DND-41 (cell line): ENCODE results near the gene RALGDS.

Experiments used
- ATAC-seq: fragments of 200-7000 bp; cut with Tn5 transposase; 3 replicates; pipeline ENCODE4 v1.9.1; 2021; ENCODE audit warnings: low read depth; ENCODE audit not compliant: insufficient read depth
- DNase-seq: peaks from one replicate; pipeline ENCODE4 v3.0.0-alpha.2; 2020
- H2AFZ ChIP-seq: 2 replicates; pipeline ENCODE4 v1.6.0; 2012; ENCODE audit warnings: low read depth, low read length
- H3K27ac ChIP-seq: 2 replicates; pipeline ENCODE4 v1.5.1; 2012; ENCODE audit warnings: low read length, inconsistent platforms
- H3K27me3 ChIP-seq: fragments of 200-600 bp; sonication (generic); 2 replicates; pipeline ENCODE4 v1.6.0; 2012; ENCODE audit warnings: low read length, mild to moderate bottlenecking, inconsistent platforms; ENCODE audit not compliant: insufficient read depth, poor library complexity
- H3K36me3 ChIP-seq: 2 replicates; pipeline ENCODE4 v1.5.1; 2012; ENCODE audit warnings: low read length, inconsistent platforms; ENCODE audit not compliant: insufficient read depth
- H3K4me1 ChIP-seq: 2 replicates; pipeline ENCODE4 v1.5.1; 2012; ENCODE audit warnings: mild to moderate bottlenecking, low read length; ENCODE audit not compliant: insufficient read depth
- H3K4me2 ChIP-seq: 2 replicates; pipeline ENCODE4 v1.6.0; 2012; ENCODE audit warnings: mild to moderate bottlenecking, moderate library complexity, low read length, inconsistent platforms; ENCODE audit not compliant: insufficient read depth
- H3K4me3 ChIP-seq, 2 experiments: fragments of 200-600 bp in 1 of 2; shearing (Covaris generic) in 1 of 2; 2 replicates each; pipeline ENCODE4 v1.5.1; 2012 to 2016; ENCODE audit warnings: inconsistent platforms in 2 of 2, low read length in 2 of 2, mild to moderate bottlenecking in 2 of 2, low read depth in 1 of 2, moderate library complexity in 1 of 2
- H3K79me2 ChIP-seq: 2 replicates; pipeline ENCODE4 v1.6.0; 2012; ENCODE audit warnings: low read length, inconsistent platforms; ENCODE audit not compliant: insufficient read depth
- H3K9ac ChIP-seq: 2 replicates; pipeline ENCODE4 v1.6.0; 2012; ENCODE audit warnings: low read depth, mild to moderate bottlenecking, inconsistent platforms, low read length, moderate library complexity
- H3K9me3 ChIP-seq: 2 replicates; pipeline ENCODE4 v1.5.1; 2012; ENCODE audit warnings: low read length, moderate library complexity, mild to moderate bottlenecking, inconsistent platforms; ENCODE audit not compliant: insufficient read depth, severe bottlenecking
- H4K20me1 ChIP-seq: 2 replicates; pipeline ENCODE4 v1.6.0; 2012; ENCODE audit warnings: low read length; ENCODE audit not compliant: insufficient read depth
- EZH2 ChIP-seq: IDR thresholded peaks from 3 replicates; pipeline ENCODE4 v1.6.1; 2012; ENCODE audit warnings: borderline replicate concordance, low read depth, mild to moderate bottlenecking, moderate library complexity, low read length, inconsistent platforms; ENCODE audit not compliant: severe bottlenecking
- TF ChIP-seq, protein P1 (sequence below): IDR thresholded peaks from 2 replicates; pipeline ENCODE4 v1.5.1; 2012; ENCODE audit warnings: borderline replicate concordance, low read length, moderate library complexity, mild to moderate bottlenecking; ENCODE audit not compliant: poor library complexity, severe bottlenecking; ENCODE audit errors: extremely low read depth

Gene RALGDS

DNA sequence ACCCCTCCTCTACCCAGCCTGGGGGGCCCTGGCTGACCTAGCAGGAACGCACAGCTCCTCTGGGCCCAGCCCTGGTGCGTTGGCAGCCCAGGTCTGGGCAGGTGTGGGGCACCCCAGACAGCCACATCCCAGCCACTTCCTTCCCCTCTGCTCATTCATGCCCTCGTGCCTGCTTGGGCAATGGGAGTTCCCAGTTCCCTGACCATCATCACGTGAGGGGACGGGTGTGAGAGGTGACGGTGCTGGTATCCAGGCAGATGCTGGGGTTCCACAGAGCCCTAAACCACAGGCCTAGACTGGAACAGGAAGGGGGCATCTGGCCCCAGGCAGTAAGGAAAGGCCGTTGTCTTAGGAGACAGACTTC is 8.4 kb downstream of the RALGDS start:
- ATAC-seq (no peak), DNase-seq (no peak)
- TF ChIP-seq, protein P1, sequence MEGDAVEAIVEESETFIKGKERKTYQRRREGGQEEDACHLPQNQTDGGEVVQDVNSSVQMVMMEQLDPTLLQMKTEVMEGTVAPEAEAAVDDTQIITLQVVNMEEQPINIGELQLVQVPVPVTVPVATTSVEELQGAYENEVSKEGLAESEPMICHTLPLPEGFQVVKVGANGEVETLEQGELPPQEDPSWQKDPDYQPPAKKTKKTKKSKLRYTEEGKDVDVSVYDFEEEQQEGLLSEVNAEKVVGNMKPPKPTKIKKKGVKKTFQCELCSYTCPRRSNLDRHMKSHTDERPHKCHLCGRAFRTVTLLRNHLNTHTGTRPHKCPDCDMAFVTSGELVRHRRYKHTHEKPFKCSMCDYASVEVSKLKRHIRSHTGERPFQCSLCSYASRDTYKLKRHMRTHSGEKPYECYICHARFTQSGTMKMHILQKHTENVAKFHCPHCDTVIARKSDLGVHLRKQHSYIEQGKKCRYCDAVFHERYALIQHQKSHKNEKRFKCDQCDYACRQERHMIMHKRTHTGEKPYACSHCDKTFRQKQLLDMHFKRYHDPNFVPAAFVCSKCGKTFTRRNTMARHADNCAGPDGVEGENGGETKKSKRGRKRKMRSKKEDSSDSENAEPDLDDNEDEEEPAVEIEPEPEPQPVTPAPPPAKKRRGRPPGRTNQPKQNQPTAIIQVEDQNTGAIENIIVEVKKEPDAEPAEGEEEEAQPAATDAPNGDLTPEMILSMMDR, result no peak
- TF ChIP-seq EZH2, result no peak
- Histone ChIP-seq H3K4me1 (no peaks in the 10 kb centered on the region), H4K20me1 (peaks cover 61% of the 10 kb centered on the region), H2AFZ (no peak overlapping the region), H3K4me3 (no peak overlapping the region), H3K9me3 (no peaks in the 10 kb centered on the region), H3K79me2 (peaks cover 37% of the 10 kb centered on the region), H3K36me3 (peaks cover 40% of the 10 kb centered on the region), H3K9ac (no peak overlapping the region), H3K4me2 (no peak overlapping the region), H3K27ac (no peak overlapping the region), H3K27me3 (no peaks in the 10 kb centered on the region)

GRCh38 chr9:133111808-133112662 is 9.0 kb downstream of the RALGDS start:
- Histone ChIP-seq H3K9ac (no peak overlapping the region), H3K4me2 (no peak overlapping the region), H3K79me2 (peaks cover 31% of the 10 kb centered on the region), H3K9me3 (no peaks in the 10 kb centered on the region), H3K27ac (no peak overlapping the region), H3K36me3 (peaks cover 46% of the 10 kb centered on the region), H4K20me1 (peaks cover 55% of the 10 kb centered on the region), H3K4me1 (no peaks in the 10 kb centered on the region), H2AFZ (no peak overlapping the region), H3K27me3 (no peaks in the 10 kb centered on the region), H3K4me3 (no peak overlapping the region)
- no peak for ATAC-seq
- DNase-seq, result no peak
- TF ChIP-seq, protein P1, result no peak
- no peak for TF ChIP-seq EZH2

GRCh38 chr9:133109931-133110650 is 10.9 kb downstream of the RALGDS start:
- H3K9me3 ChIP-seq, result no peaks in the 10 kb centered on the region
- H3K4me2 ChIP-seq, result no peak overlapping the region
- TF ChIP-seq, protein P1, result no peak
- TF ChIP-seq EZH2, result no peak
- peaks cover 16% of the 10 kb centered on the region; the same call in 1 of the 2 replicates for H3K79me2 ChIP-seq
- H2AFZ ChIP-seq, result no peak overlapping the region
- H4K20me1 ChIP-seq, result peaks cover 37% of the 10 kb centered on the region
- DNase-seq, result no peak
- no peaks in the 10 kb centered on the region for H3K27me3 ChIP-seq
- H3K4me1 ChIP-seq, result no peaks in the 10 kb centered on the region
- no peak overlapping the region for H3K27ac ChIP-seq
- peaks cover 60% of the 10 kb centered on the region for H3K36me3 ChIP-seq
- ATAC-seq, result no peak
- no peak overlapping the region for H3K4me3 ChIP-seq
- H3K9ac ChIP-seq, result no peak overlapping the region
